Measurements from ENCODE around the gene DNAJC1.

DNA sequence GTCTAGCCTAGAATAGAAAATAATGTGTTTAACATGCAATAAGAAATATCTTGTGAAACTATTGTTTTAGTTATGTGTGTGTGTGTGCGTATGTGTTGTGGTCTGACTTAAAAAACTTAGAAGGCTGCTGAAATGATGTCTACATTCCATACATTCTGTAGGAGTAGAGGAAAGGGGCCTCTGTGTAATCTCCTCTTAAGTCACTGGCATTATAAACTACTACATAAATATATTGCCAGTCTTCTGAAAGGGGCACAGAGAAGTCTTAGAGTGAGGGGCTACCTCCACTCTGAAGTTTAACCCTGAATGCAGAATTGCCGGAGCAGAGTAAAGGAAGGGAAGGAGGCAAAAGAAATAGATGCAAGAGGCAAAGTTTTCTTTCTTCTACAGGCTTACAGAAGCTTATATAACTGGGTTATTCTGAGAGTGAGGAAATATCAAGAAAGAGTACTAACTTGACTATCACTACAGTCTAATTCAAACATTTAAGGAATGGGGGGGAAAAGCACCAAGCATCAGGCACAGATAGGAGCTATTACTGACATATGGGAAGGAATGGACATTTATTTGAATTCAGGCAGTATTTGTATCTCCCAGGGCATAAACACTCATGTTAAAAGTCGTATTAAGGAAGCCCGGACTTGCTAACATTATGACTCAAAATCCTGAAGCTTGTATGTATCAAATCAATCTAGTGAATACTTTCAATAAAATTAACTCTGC lies 75.7 kb downstream of the DNAJC1 start:
- TF ChIP-seq SPI1 (IDR thresholded peaks at IDR 0.05; ENCODE audit: low read depth, low read length), result no peak
- no peak for TF ChIP-seq POLR2A (IDR thresholded peaks at IDR 0.05; ENCODE audit: low read depth, low read length)
- TF ChIP-seq POLR2AphosphoS5 (IDR thresholded peaks at IDR 0.05; ENCODE audit: low read depth, low read length), result no peak
- TF ChIP-seq TAF1 (IDR thresholded peaks at IDR 0.05; ENCODE audit: low read depth, low read length), result no peak
- no peak for TF ChIP-seq POU2F2 (IDR thresholded peaks at IDR 0.05; ENCODE audit: low read depth, low read length)
- no peak for TF ChIP-seq PAX5 (IDR thresholded peaks at IDR 0.05; ENCODE audit: insufficient read depth, low read length, severe bottlenecking)

All from GM12891 (cell line).